Measurements from ENCODE around the gene MAGI1.
A peak's percentile ranks its signal among the peaks of the same experiment; 100 is the strongest.

Gene MAGI1

DNA sequence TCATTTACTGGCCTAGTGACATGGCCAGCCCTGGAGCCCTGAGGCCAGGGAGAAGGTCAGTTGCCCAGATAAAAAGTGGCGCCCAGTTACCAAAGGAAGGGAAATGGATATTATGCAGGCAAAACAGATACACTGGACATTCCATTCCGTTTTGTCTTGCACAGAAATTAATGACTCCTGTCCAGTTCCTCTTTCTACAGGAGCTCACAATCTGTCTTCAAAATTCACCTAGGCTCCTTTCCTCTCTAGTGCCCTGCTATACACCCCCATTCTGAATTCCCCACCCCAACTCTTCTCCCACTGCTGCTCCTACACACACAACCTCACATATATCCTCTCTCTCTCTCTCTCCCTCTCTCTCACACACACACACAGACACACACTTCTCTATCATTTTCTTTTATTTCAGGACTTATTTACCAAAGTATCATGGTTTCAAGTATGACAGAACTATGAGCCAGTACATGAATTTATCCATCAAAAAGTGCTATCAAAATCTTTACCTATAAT, 229.0 kb downstream of the MAGI1 start:
- H3K79me1 ChIP-seq (replicated peaks; ENCODE audit: low read length, poor library complexity, severe bottlenecking), result peaks cover 9% of the 10 kb centered on the region
- no peak overlapping the region for H3K18ac ChIP-seq (ENCODE audit: low read depth in 1 of 2, low read length in 2 of 2)
- no peak overlapping the region for H2BK120ac ChIP-seq (ENCODE audit: low read depth, low read length)
- no peak overlapping the region for H4K91ac ChIP-seq (ENCODE audit: low read length)
- DNase-seq, result no peak
- H3K27me3 ChIP-seq (ENCODE audit: control insufficient read depth in 1 of 2, insufficient read depth in 1 of 2, low read length in 2 of 2), result no peaks in the 10 kb centered on the region
- no peak overlapping the region for H3K4ac ChIP-seq (ENCODE audit: low read depth in 1 of 2, low read length in 2 of 2)
- H4K8ac ChIP-seq (ENCODE audit: low read length), result no peak overlapping the region
- H2BK15ac ChIP-seq (ENCODE audit: low read depth, poor library complexity, severe bottlenecking), result no peak overlapping the region
- no peak overlapping the region for H3K23ac ChIP-seq (ENCODE audit: low read length in 2 of 2)
- H2AFZ ChIP-seq (ENCODE audit: low read depth, low read length), result no peak overlapping the region
- no peaks in the 10 kb centered on the region for H3K4me1 ChIP-seq (ENCODE audit: control insufficient read depth, insufficient read depth, low read depth, low read length)
- H3K9ac ChIP-seq (ENCODE audit: low read length), result peak overlapping the region; percentile 50
- no peak overlapping the region for H2AK5ac ChIP-seq (ENCODE audit: low read length, severe bottlenecking)
- H2BK12ac ChIP-seq (ENCODE audit: low read length in 2 of 2), result no peak overlapping the region
- H2BK5ac ChIP-seq (ENCODE audit: low read depth, low read length, poor library complexity, severe bottlenecking), result no peak overlapping the region
- H3K4me3 ChIP-seq (ENCODE audit: insufficient read depth in 1 of 2, low read depth in 1 of 2, low read length in 2 of 2), result no peak overlapping the region
- H3K27ac ChIP-seq (ENCODE audit: low read length, poor library complexity, severe bottlenecking), result no peak overlapping the region
- H3K4me2 ChIP-seq (ENCODE audit: low read length, poor library complexity, severe bottlenecking), result no peak overlapping the region
- no peaks in the 10 kb centered on the region for H3K36me3 ChIP-seq (ENCODE audit: control insufficient read depth in 1 of 2, insufficient read depth in 2 of 2, low read depth in 1 of 2, low read length in 2 of 2)
- peaks cover 3% of the 10 kb centered on the region for H3K9me3 ChIP-seq (ENCODE audit: control insufficient read depth, low read length)
- 74% methylated on average over 2 of the region's 2 CpGs for WGBS
- H3K14ac ChIP-seq (ENCODE audit: low read length in 2 of 2), result no peak overlapping the region

DNA sequence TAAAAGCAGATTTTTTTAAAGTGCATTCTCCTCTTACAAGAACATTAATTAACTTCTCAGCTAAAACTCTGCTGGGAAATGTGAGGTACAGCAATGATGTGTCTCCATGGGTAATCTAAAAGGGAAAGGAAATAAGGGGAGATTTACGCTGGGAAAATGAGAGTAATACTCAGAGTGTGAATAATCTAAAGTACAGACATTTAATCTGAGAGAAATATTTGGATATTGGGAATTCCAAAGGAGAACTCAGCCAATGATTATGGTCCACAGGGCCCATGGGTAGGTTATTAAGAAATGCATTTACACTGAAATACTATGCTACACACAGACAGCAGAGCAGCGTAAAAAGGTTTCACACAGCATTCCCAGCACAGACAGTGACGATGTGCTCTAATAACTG, 229.9 kb downstream of the MAGI1 start:
- H2BK15ac ChIP-seq (ENCODE audit: low read depth, poor library complexity, severe bottlenecking), result no peak overlapping the region
- H3K18ac ChIP-seq (ENCODE audit: low read depth in 1 of 2, low read length in 2 of 2), result no peak overlapping the region
- no peak overlapping the region for H2BK5ac ChIP-seq (ENCODE audit: low read depth, low read length, poor library complexity, severe bottlenecking)
- H2BK120ac ChIP-seq (ENCODE audit: low read depth, low read length), result no peak overlapping the region
- H2AFZ ChIP-seq (ENCODE audit: low read depth, low read length), result no peak overlapping the region
- H3K79me1 ChIP-seq (replicated peaks; ENCODE audit: low read length, poor library complexity, severe bottlenecking), result peaks cover 11% of the 10 kb centered on the region
- no peak overlapping the region for H4K8ac ChIP-seq (ENCODE audit: low read length)
- no peak for DNase-seq
- no peak overlapping the region for H3K4ac ChIP-seq (ENCODE audit: low read depth in 1 of 2, low read length in 2 of 2)
- WGBS, result 81% methylated on average over 3 of the region's 3 CpGs
- H3K36me3 ChIP-seq (ENCODE audit: control insufficient read depth in 1 of 2, insufficient read depth in 2 of 2, low read depth in 1 of 2, low read length in 2 of 2), result no peaks in the 10 kb centered on the region
- no peak overlapping the region for H2AK5ac ChIP-seq (ENCODE audit: low read length, severe bottlenecking)
- no peak overlapping the region for H3K14ac ChIP-seq (ENCODE audit: low read length in 2 of 2)
- H3K23ac ChIP-seq (ENCODE audit: low read length in 2 of 2), result no peak overlapping the region
- H3K27ac ChIP-seq (ENCODE audit: low read length, poor library complexity, severe bottlenecking), result no peak overlapping the region
- no peak overlapping the region for H3K4me3 ChIP-seq (ENCODE audit: insufficient read depth in 1 of 2, low read depth in 1 of 2, low read length in 2 of 2)
- no peak overlapping the region for H4K91ac ChIP-seq (ENCODE audit: low read length)
- no peak overlapping the region for H3K9ac ChIP-seq (ENCODE audit: low read length)
- no peak overlapping the region for H3K4me2 ChIP-seq (ENCODE audit: low read length, poor library complexity, severe bottlenecking)
- peaks cover 3% of the 10 kb centered on the region for H3K9me3 ChIP-seq (ENCODE audit: control insufficient read depth, low read length)
- no peaks in the 10 kb centered on the region for H3K4me1 ChIP-seq (ENCODE audit: control insufficient read depth, insufficient read depth, low read depth, low read length)
- H2BK12ac ChIP-seq (ENCODE audit: low read length in 2 of 2), result no peak overlapping the region
- no peaks in the 10 kb centered on the region for H3K27me3 ChIP-seq (ENCODE audit: control insufficient read depth in 1 of 2, insufficient read depth in 1 of 2, low read length in 2 of 2)

DNA sequence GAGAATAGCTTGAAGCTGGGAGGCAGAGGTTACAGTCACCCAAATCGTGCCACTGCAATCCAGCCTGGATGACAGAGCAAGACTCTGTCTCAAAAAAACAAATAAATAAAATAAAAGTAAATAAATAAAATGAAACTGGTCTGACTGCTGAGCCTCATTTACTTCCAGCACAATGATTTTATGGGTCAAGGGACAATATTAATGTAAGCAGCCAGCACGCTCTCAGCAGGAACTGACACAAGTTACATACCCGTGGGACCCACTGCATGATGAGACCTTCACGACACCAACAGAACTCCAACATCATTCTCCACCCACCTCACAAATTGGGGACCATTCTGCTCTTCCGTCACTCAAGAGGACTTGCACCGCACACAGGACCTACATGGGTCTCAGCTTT, 230.3 kb downstream of the MAGI1 start:
- 85% methylated on average over 5 of the region's 6 CpGs for WGBS
- H3K27ac ChIP-seq (ENCODE audit: low read length, poor library complexity, severe bottlenecking), result no peak overlapping the region
- no peak overlapping the region for H3K9ac ChIP-seq (ENCODE audit: low read length)
- H3K4ac ChIP-seq (ENCODE audit: low read depth in 1 of 2, low read length in 2 of 2), result no peak overlapping the region
- peaks cover 11% of the 10 kb centered on the region for H3K79me1 ChIP-seq (replicated peaks; ENCODE audit: low read length, poor library complexity, severe bottlenecking)
- H3K14ac ChIP-seq (ENCODE audit: low read length in 2 of 2), result no peak overlapping the region
- peaks cover 3% of the 10 kb centered on the region for H3K9me3 ChIP-seq (ENCODE audit: control insufficient read depth, low read length)
- H2BK12ac ChIP-seq (ENCODE audit: low read length in 2 of 2), result no peak overlapping the region
- H3K27me3 ChIP-seq (ENCODE audit: control insufficient read depth in 1 of 2, insufficient read depth in 1 of 2, low read length in 2 of 2), result no peaks in the 10 kb centered on the region
- no peak overlapping the region for H3K4me2 ChIP-seq (ENCODE audit: low read length, poor library complexity, severe bottlenecking)
- no peaks in the 10 kb centered on the region for H3K36me3 ChIP-seq (ENCODE audit: control insufficient read depth in 1 of 2, insufficient read depth in 2 of 2, low read depth in 1 of 2, low read length in 2 of 2)
- no peak overlapping the region for H4K91ac ChIP-seq (ENCODE audit: low read length)
- H3K23ac ChIP-seq (ENCODE audit: low read length in 2 of 2), result no peak overlapping the region
- no peak overlapping the region for H2BK5ac ChIP-seq (ENCODE audit: low read depth, low read length, poor library complexity, severe bottlenecking)
- H3K4me3 ChIP-seq (ENCODE audit: insufficient read depth in 1 of 2, low read depth in 1 of 2, low read length in 2 of 2), result no peak overlapping the region
- no peak overlapping the region for H3K18ac ChIP-seq (ENCODE audit: low read depth in 1 of 2, low read length in 2 of 2)
- H2AFZ ChIP-seq (ENCODE audit: low read depth, low read length), result no peak overlapping the region
- no peak for DNase-seq
- no peak overlapping the region for H2AK5ac ChIP-seq (ENCODE audit: low read length, severe bottlenecking)
- H4K8ac ChIP-seq (ENCODE audit: low read length), result no peak overlapping the region
- no peaks in the 10 kb centered on the region for H3K4me1 ChIP-seq (ENCODE audit: control insufficient read depth, insufficient read depth, low read depth, low read length)
- no peak overlapping the region for H2BK120ac ChIP-seq (ENCODE audit: low read depth, low read length)
- no peak overlapping the region for H2BK15ac ChIP-seq (ENCODE audit: low read depth, poor library complexity, severe bottlenecking)

DNA sequence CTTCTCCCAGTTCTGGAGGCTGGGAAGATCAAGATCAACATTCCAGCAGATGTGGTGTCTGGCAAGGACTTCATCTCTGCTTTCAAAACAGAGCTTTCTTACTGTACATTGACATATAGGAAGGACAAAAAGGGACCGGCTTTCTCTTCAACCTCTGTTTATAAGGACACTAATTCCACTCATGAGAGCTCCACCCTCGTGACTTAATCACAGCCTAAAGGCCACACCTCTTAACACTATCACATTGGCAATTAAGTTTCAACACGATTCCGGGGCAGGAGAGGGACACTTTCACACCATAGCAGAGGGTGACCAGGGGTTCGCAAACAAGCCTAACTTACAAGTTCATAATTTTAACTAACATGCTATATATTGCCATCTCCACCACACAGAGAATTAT, 231.5 kb downstream of the MAGI1 start:
- Histone ChIP-seq H3K9ac (ENCODE audit: low read length) (no peak overlapping the region), H3K4me3 (ENCODE audit: insufficient read depth in 1 of 2, low read depth in 1 of 2, low read length in 2 of 2) (no peak overlapping the region), H3K14ac (ENCODE audit: low read length in 2 of 2) (no peak overlapping the region), H3K79me1 (replicated peaks; ENCODE audit: low read length, poor library complexity, severe bottlenecking) (peaks cover 10% of the 10 kb centered on the region), H3K36me3 (ENCODE audit: control insufficient read depth in 1 of 2, insufficient read depth in 2 of 2, low read depth in 1 of 2, low read length in 2 of 2) (no peaks in the 10 kb centered on the region), H3K27me3 (ENCODE audit: control insufficient read depth in 1 of 2, insufficient read depth in 1 of 2, low read length in 2 of 2) (no peaks in the 10 kb centered on the region), H3K27ac (ENCODE audit: low read length, poor library complexity, severe bottlenecking) (no peak overlapping the region), H2BK5ac (ENCODE audit: low read depth, low read length, poor library complexity, severe bottlenecking) (no peak overlapping the region), H3K4me1 (ENCODE audit: control insufficient read depth, insufficient read depth, low read depth, low read length) (no peaks in the 10 kb centered on the region), H2AFZ (ENCODE audit: low read depth, low read length) (no peak overlapping the region), H3K4me2 (ENCODE audit: low read length, poor library complexity, severe bottlenecking) (no peak overlapping the region), H4K8ac (ENCODE audit: low read length) (no peak overlapping the region), H4K91ac (ENCODE audit: low read length) (no peak overlapping the region), H2BK15ac (ENCODE audit: low read depth, poor library complexity, severe bottlenecking) (no peak overlapping the region), H3K18ac (ENCODE audit: low read depth in 1 of 2, low read length in 2 of 2) (no peak overlapping the region), H2AK5ac (ENCODE audit: low read length, severe bottlenecking) (no peak overlapping the region), H2BK12ac (ENCODE audit: low read length in 2 of 2) (no peak overlapping the region), H3K9me3 (ENCODE audit: control insufficient read depth, low read length) (peaks cover 3% of the 10 kb centered on the region), H2BK120ac (ENCODE audit: low read depth, low read length) (no peak overlapping the region), H3K4ac (ENCODE audit: low read depth in 1 of 2, low read length in 2 of 2) (no peak overlapping the region), H3K23ac (ENCODE audit: low read length in 2 of 2) (no peak overlapping the region)
- WGBS, result 76% methylated on average over 5 of the region's 5 CpGs
- no peak for DNase-seq
